Lower leg skin (tissue), 3 donors: ENCODE data around the gene ARAP3.

Source experiments
- POLR2A ChIP-seq, 2 donors: fragments of 450-650 bp; IDR thresholded peaks; one replicate each; pipeline ENCODE4 v1.6.1; 2016 to 2017; ENCODE audit warnings: antibody characterized with exemption in 2 of 2, mild to moderate bottlenecking in 1 of 2, moderate library complexity in 1 of 2
- TF ChIP-seq, protein P1 (sequence below), 3 donors: fragments of 450-650 bp; IDR thresholded peaks; one replicate each; pipeline ENCODE4 v1.5.1; 2016; ENCODE audit warnings: antibody characterized with exemption in 3 of 3, mild to moderate bottlenecking in 3 of 3, moderate library complexity in 2 of 3

DNA sequence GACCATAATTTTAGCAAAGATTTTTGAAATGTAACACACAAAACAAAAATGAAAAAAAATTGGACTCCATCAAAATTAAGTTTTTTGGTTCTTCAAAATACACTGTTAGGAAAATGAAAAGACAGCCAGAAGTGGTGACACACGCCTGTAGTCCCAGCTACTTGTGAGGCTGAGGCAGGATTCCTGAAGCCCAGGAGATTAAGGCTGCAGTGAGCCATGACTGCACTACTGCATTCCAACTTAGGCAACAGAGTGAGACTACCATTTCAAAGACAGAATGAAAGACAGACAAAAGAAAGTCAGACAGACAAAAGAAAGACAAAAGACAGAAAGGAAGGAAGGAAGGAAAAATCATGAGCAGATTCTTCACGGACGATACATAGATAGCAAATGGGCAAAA is 70.7 kb downstream of the ARAP3 start:
- TF ChIP-seq POLR2A (IDR thresholded peaks at IDR 0.05): no peak
- TF ChIP-seq, protein P1, sequence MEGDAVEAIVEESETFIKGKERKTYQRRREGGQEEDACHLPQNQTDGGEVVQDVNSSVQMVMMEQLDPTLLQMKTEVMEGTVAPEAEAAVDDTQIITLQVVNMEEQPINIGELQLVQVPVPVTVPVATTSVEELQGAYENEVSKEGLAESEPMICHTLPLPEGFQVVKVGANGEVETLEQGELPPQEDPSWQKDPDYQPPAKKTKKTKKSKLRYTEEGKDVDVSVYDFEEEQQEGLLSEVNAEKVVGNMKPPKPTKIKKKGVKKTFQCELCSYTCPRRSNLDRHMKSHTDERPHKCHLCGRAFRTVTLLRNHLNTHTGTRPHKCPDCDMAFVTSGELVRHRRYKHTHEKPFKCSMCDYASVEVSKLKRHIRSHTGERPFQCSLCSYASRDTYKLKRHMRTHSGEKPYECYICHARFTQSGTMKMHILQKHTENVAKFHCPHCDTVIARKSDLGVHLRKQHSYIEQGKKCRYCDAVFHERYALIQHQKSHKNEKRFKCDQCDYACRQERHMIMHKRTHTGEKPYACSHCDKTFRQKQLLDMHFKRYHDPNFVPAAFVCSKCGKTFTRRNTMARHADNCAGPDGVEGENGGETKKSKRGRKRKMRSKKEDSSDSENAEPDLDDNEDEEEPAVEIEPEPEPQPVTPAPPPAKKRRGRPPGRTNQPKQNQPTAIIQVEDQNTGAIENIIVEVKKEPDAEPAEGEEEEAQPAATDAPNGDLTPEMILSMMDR (IDR thresholded peaks at IDR 0.05): no peak
